IPS-15b (cell line): ENCODE measurements around the gene ALDH16A1.

Experiments
- H3K27me3 ChIP-seq: one replicate; pipeline ENCODE4 v1.6.1; 2013; ENCODE audit warnings: low read length; ENCODE audit not compliant: control insufficient read depth, insufficient read depth
- H3K36me3 ChIP-seq: one replicate; pipeline ENCODE4 v1.6.1; 2013; ENCODE audit warnings: low read length; ENCODE audit not compliant: control insufficient read depth, insufficient read depth
- H3K4me1 ChIP-seq: one replicate; pipeline ENCODE4 v1.6.1; 2013; ENCODE audit warnings: mild to moderate bottlenecking, low read length; ENCODE audit not compliant: control insufficient read depth, insufficient read depth
- H3K4me3 ChIP-seq: one replicate; pipeline ENCODE4 v1.5.1; 2013; ENCODE audit warnings: low read depth, low read length
- H3K9ac ChIP-seq: one replicate; pipeline ENCODE4 v1.6.1; 2013; ENCODE audit warnings: low read depth, mild to moderate bottlenecking, low read length
- H3K9me3 ChIP-seq: one replicate; pipeline ENCODE4 v1.6.1; 2013; ENCODE audit warnings: mild to moderate bottlenecking, low read length; ENCODE audit not compliant: control insufficient read depth, insufficient read depth

ALDH16A1 gene

GRCh38 chr19:49435670-49436069 lies 17.4 kb upstream of the ALDH16A1 start:
- Histone ChIP-seq H3K36me3 (no peaks in the 10 kb centered on the region), H3K27me3 (peaks cover 87% of the 10 kb centered on the region), H3K4me3 (peak overlapping the region; percentile 30), H3K9me3 (no peaks in the 10 kb centered on the region), H3K4me1 (peaks cover 2% of the 10 kb centered on the region), H3K9ac (no peak overlapping the region)

GRCh38 chr19:49436381-49437017 lies 16.5 kb upstream of the ALDH16A1 start:
- H3K4me1 ChIP-seq, result peaks cover 2% of the 10 kb centered on the region
- peaks cover 88% of the 10 kb centered on the region for H3K27me3 ChIP-seq

GRCh38 chr19:49437231-49437630 lies 15.8 kb upstream of the ALDH16A1 start:
- H3K4me3 ChIP-seq, result peak overlapping the region; percentile 56
- peaks cover 85% of the 10 kb centered on the region for H3K27me3 ChIP-seq
- no peak overlapping the region for H3K9ac ChIP-seq

More at GRCh38 chr19:49436381-49437017, 16.5 kb upstream of the ALDH16A1 start:
- Histone ChIP-seq H3K9me3 (no peaks in the 10 kb centered on the region), H3K36me3 (no peaks in the 10 kb centered on the region), H3K9ac (no peak overlapping the region), H3K4me3 (peak overlapping the region; percentile 56)

GRCh38 chr19:49438261-49438660 lies 14.8 kb upstream of the ALDH16A1 start:
- H3K4me1 ChIP-seq, result peaks cover 2% of the 10 kb centered on the region
- no peak overlapping the region for H3K4me3 ChIP-seq
- H3K9ac ChIP-seq, result no peak overlapping the region
- H3K36me3 ChIP-seq, result no peaks in the 10 kb centered on the region
- H3K9me3 ChIP-seq, result no peaks in the 10 kb centered on the region
- peaks cover 75% of the 10 kb centered on the region for H3K27me3 ChIP-seq

More at GRCh38 chr19:49437231-49437630, 15.8 kb upstream of the ALDH16A1 start:
- peaks cover 2% of the 10 kb centered on the region for H3K4me1 ChIP-seq
- H3K36me3 ChIP-seq, result no peaks in the 10 kb centered on the region
- no peaks in the 10 kb centered on the region for H3K9me3 ChIP-seq

GRCh38 chr19:49439836-49440235 lies 13.2 kb upstream of the ALDH16A1 start:
- Histone ChIP-seq H3K4me1 (peaks cover 2% of the 10 kb centered on the region), H3K9me3 (no peaks in the 10 kb centered on the region), H3K4me3 (peak overlapping the region; percentile 61), H3K27me3 (peaks cover 64% of the 10 kb centered on the region), H3K9ac (no peak overlapping the region), H3K36me3 (no peaks in the 10 kb centered on the region)

GRCh38 chr19:49440439-49441209 lies 12.4 kb upstream of the ALDH16A1 start:
- Histone ChIP-seq H3K36me3 (no peaks in the 10 kb centered on the region), H3K4me3 (peak overlapping the region; percentile 61), H3K27me3 (peaks cover 57% of the 10 kb centered on the region), H3K9me3 (no peaks in the 10 kb centered on the region), H3K9ac (no peak overlapping the region), H3K4me1 (peaks cover 2% of the 10 kb centered on the region)

GRCh38 chr19:49441210-49441959 lies 11.6 kb upstream of the ALDH16A1 start, which contains the start of gene SLC17A7:
TSS of gene SLC17A7 (minus strand) at chr19:49441527. CDS start at chr19:49441379, 148 bp downstream.
- Histone ChIP-seq H3K9ac (no peak within 1 kb of the TSS), H3K9me3 (no peaks in the 10 kb centered on the region), H3K36me3 (peaks cover 3% of the 10 kb centered on the region), H3K4me3 (peak within 1 kb of the TSS; percentile 61), H3K4me1 (no peaks in the 10 kb centered on the region), H3K27me3 (peaks cover 50% of the 10 kb centered on the region)

GRCh38 chr19:49441960-49442350 lies 11.1 kb upstream of the ALDH16A1 start:
- Histone ChIP-seq H3K9ac (no peak overlapping the region), H3K4me3 (peak overlapping the region; percentile 16), H3K27me3 (peaks cover 44% of the 10 kb centered on the region), H3K9me3 (no peaks in the 10 kb centered on the region), H3K4me1 (no peaks in the 10 kb centered on the region), H3K36me3 (peaks cover 6% of the 10 kb centered on the region)

- Histone ChIP-seq H3K4me1 (no peaks in the 10 kb centered on the region), H3K4me3 (peak overlapping the region; percentile 30), H3K9ac (no peak overlapping the region), H3K27me3 (peaks cover 40% of the 10 kb centered on the region), H3K36me3 (peaks cover 9% of the 10 kb centered on the region), H3K9me3 (no peaks in the 10 kb centered on the region)
Observed at GRCh38 chr19:49442354-49442753, 10.7 kb upstream of the ALDH16A1 start.

GRCh38 chr19:49442771-49443365 lies 10.2 kb upstream of the ALDH16A1 start:
- no peaks in the 10 kb centered on the region for H3K9me3 ChIP-seq

GRCh38 chr19:49443366-49444099 lies 9.5 kb upstream of the ALDH16A1 start:
- Histone ChIP-seq H3K27me3 (peaks cover 29% of the 10 kb centered on the region), H3K9me3 (no peaks in the 10 kb centered on the region), H3K36me3 (peaks cover 9% of the 10 kb centered on the region), H3K4me3 (peak overlapping the region; percentile 65), H3K9ac (no peak overlapping the region), H3K4me1 (peaks cover 3% of the 10 kb centered on the region)

More at GRCh38 chr19:49442771-49443365, 10.2 kb upstream of the ALDH16A1 start:
- no peak overlapping the region for H3K9ac ChIP-seq
- H3K27me3 ChIP-seq, result peaks cover 35% of the 10 kb centered on the region
- peaks cover 9% of the 10 kb centered on the region for H3K36me3 ChIP-seq
- no peaks in the 10 kb centered on the region for H3K4me1 ChIP-seq
- H3K4me3 ChIP-seq, result peak overlapping the region; percentile 65
